Breast epithelium (tissue), 4 donors: ENCODE results near the gene UNC45B. TPM values are rescaled to one million over a fixed set of nuclear protein-coding genes. Genes with fewer than 3 reads are reported as not detected.
"Not testable (repeated sequence)": the region's sequence is repeated elsewhere in the genome, so short reads cannot be mapped to it uniquely, and the experiment has no call there.

Experiments
- DNase-seq, 2 donors: peaks; one replicate each; pipeline ENCODE4 v3.0.0-alpha.2; 2019; ENCODE audit warnings: low spot score in 2 of 2
- H3K27ac ChIP-seq, 2 donors: fragments of 200-600 bp; sonication (generic) in 1 of 2; one replicate each; pipeline ENCODE4 v1.5.1; 2016 to 2019; ENCODE audit warnings: mild to moderate bottlenecking in 1 of 2
- H3K27me3 ChIP-seq, 2 donors: fragments of 200-600 bp; sonication (generic) in 1 of 2; one replicate each; pipeline versions ENCODE4 v1.5.1 to v1.6.0; 2017 to 2019; ENCODE audit warnings: control low read depth in 1 of 2, mild to moderate bottlenecking in 1 of 2
- H3K36me3 ChIP-seq: fragments of 200-600 bp; one replicate; pipeline ENCODE4 v1.5.1; 2019
- H3K4me1 ChIP-seq, 2 donors: fragments of 200-600 bp; sonication (generic); one replicate each; pipeline ENCODE4 v1.5.1; 2016 to 2019; ENCODE audit warnings: control low read depth in 1 of 2
- H3K4me3 ChIP-seq, 3 donors: fragments of 200-600 bp; sonication (generic); 1 replicate in 2 of 3; 2 replicates in 1 of 3; pipeline ENCODE4 v1.5.1; 2016 to 2019; ENCODE audit warnings: mild to moderate bottlenecking in 3 of 3, moderate library complexity in 2 of 3
- H3K9me3 ChIP-seq, 2 donors: fragments of 200-600 bp; sonication (generic) in 1 of 2; one replicate each; pipeline ENCODE4 v1.5.1; 2016 to 2019; ENCODE audit warnings: control low read depth in 1 of 2
- CTCF ChIP-seq, 3 donors: fragments of 450-650 bp; IDR thresholded peaks; one replicate each; pipeline ENCODE4 v1.5.1; 2016 to 2017; ENCODE audit warnings: antibody characterized with exemption in 3 of 3, mild to moderate bottlenecking in 3 of 3, moderate library complexity in 3 of 3
- POLR2A ChIP-seq: fragments of 450-650 bp; IDR thresholded peaks from one replicate; pipeline ENCODE4 v1.6.1; 2016; ENCODE audit warnings: antibody characterized with exemption, mild to moderate bottlenecking, moderate library complexity
- POLR2AphosphoS5 ChIP-seq, 3 donors: sonication (generic); formaldehyde crosslinking; IDR thresholded peaks; one replicate each; pipeline ENCODE4 v1.6.1; 2017; ENCODE audit warnings: antibody characterized with exemption in 3 of 3
- intact Hi-C: fragments of 100-400 bp; cut with DNase I; formaldehyde crosslinking; loops from one replicate; pipeline ENCODE4 v1.15.1; 2023; ENCODE audit warnings: low total_unique reads
- total RNA-seq, 3 donors: library from RNA; depleted of rRNA; stranded (reverse); fragments of >200 nt; gene quantifications; one replicate each; pipeline ENCODE4 v1.1.0, GENCODE V29; 2016

UNC45B gene
- total RNA-seq, 3 donors from 2014 or later = not detected

- Histone ChIP-seq H3K4me3 (no peak overlapping the region), H3K36me3 (no peaks in the 10 kb centered on the region), H3K4me1 (no peaks in the 10 kb centered on the region), H3K9me3 (no peaks in the 10 kb centered on the region), H3K27me3 (peaks cover 0 to 2% of the 10 kb centered on the region in 2 donors), H3K27ac (no peak overlapping the region)
- TF ChIP-seq POLR2AphosphoS5 (IDR thresholded peaks at IDR 0.05) = no peak
- no peak for TF ChIP-seq POLR2A
- no peak for TF ChIP-seq CTCF (IDR thresholded peaks at IDR 0.05)
- no peak for DNase-seq
- intact Hi-C loops = no loop called here
These were observed 24.2 kb downstream of the UNC45B start for GRCh38 chr17:35171834-35172233.

DNA sequence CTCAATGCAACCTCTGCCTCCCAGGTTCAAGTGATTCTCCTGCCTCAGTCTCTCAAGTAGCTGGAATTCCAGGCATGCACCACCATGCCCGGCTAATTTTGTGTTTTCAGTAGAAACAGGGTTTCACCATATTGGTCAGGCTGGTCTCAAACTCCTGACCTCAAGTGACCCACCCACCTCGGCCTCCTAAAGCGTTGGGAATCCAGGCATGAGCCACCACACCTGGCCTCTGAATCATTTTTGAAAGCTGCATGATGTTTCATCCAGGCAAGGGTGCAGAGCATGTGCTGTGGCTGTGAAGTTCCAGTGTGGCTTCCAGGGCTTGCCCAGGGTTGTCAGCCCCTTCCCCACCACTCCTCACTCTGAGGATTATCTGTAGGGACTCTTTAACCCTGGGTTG is 24.7 kb downstream of the UNC45B start:
- H3K9me3 ChIP-seq, H3K27ac ChIP-seq, intact Hi-C loops, H3K4me3 ChIP-seq, DNase-seq, H3K36me3 ChIP-seq, H3K27me3 ChIP-seq, H3K4me1 ChIP-seq: not testable (repeated sequence)

- intact Hi-C loops = no loop called here
- Histone ChIP-seq H3K4me1 (no peaks in the 10 kb centered on the region), H3K27ac (no peak overlapping the region), H3K36me3 (no peaks in the 10 kb centered on the region), H3K27me3 (no peaks in the 10 kb centered on the region), H3K9me3 (no peaks in the 10 kb centered on the region), H3K4me3 (no peak overlapping the region)
- TF ChIP-seq CTCF (IDR thresholded peaks at IDR 0.05) = no peak
- TF ChIP-seq POLR2AphosphoS5 (IDR thresholded peaks at IDR 0.05) = no peak
- TF ChIP-seq POLR2A = no peak
- no peak for DNase-seq
These were observed 27.3 kb downstream of the UNC45B start for GRCh38 chr17:35174835-35175334.

DNA sequence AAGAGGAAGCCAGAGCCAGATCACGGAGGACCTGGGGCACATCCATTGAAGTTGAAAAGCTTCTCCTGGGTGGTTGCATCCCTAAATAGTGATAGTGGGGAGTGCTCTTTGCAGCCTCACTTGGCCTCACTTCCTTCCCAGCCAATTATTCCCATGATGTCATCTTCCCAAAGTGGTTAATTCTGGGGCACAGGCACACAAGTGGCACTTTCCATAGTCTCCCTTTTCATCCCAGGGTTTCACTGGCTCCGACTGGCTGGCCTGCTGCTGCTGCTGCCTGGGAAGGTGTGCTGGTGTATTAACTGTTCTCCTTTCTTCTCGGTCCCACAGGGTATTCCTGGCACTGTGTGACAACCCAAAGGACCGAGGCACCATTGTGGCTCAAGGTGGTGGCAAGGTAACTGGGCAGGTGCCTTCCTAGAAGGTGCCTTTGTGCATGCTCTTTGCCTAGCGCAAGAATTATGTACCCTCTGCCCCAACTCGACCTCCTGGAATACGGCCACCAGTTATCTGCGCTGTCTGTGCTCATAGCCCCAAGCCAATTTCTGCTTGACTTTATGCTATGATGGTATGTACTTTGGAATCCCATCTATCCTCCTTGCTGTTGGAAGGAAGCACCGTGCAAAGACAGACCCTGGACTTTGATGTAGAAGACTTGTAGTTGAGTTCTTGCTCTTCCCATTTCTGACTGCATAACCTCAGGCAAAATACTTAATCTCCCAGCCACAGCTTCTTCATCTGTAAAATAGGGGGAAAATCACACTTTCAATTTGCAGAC is 28.2 kb downstream of the UNC45B start:
- no peak for DNase-seq
- H3K4me3 ChIP-seq = no peak overlapping the region
- no peak overlapping the region for H3K27ac ChIP-seq
- no peak for TF ChIP-seq POLR2A
- no peak for TF ChIP-seq POLR2AphosphoS5 (IDR thresholded peaks at IDR 0.05)
- TF ChIP-seq CTCF (IDR thresholded peaks at IDR 0.05) = no peak
- H3K9me3 ChIP-seq = no peaks in the 10 kb centered on the region
- H3K36me3 ChIP-seq = no peaks in the 10 kb centered on the region
- no peaks in the 10 kb centered on the region for H3K4me1 ChIP-seq
- intact Hi-C loops = no loop called here
- H3K27me3 ChIP-seq = no peaks in the 10 kb centered on the region

- no peaks in the 10 kb centered on the region for H3K27me3 ChIP-seq
- H3K36me3 ChIP-seq = no peaks in the 10 kb centered on the region
- intact Hi-C loops = no loop called here
- no peak overlapping the region for H3K27ac ChIP-seq
- no peak for TF ChIP-seq POLR2A
- TF ChIP-seq CTCF (IDR thresholded peaks at IDR 0.05) = no peak
- no peak for TF ChIP-seq POLR2AphosphoS5 (IDR thresholded peaks at IDR 0.05)
- H3K9me3 ChIP-seq = no peaks in the 10 kb centered on the region
- H3K4me3 ChIP-seq = no peak overlapping the region
- H3K4me1 ChIP-seq = no peaks in the 10 kb centered on the region
- no peak for DNase-seq
These were observed 29.3 kb downstream of the UNC45B start for GRCh38 chr17:35176897-35177296.

DNA sequence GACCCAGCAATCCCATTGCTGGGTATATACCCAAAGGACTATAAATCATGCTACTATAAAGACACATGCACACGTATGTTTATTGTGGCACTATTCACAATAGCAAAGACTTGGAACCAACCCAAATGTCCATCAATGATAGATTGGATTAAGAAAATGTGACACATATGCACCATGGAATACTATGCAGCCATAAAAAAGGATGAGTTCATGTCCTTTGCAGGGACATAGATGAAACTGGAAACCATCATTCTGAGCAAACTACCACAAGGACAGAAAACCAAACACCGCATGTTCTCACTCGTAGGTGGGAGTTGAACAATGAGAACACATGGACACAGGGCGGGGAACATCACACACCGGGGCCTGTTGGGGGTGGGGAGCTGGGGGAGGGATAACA is 31.8 kb downstream of the UNC45B start:
- intact Hi-C loops, H3K4me3 ChIP-seq, H3K9me3 ChIP-seq, H3K36me3 ChIP-seq, H3K4me1 ChIP-seq, H3K27me3 ChIP-seq, H3K27ac ChIP-seq, DNase-seq: not testable (repeated sequence)
